ENCODE data around the gene NXPE4. TPM values are rescaled to one million over a fixed set of nuclear protein-coding genes. Genes with fewer than 3 reads are reported as not detected.

The NXPE4 gene
- total and polyA plus RNA-seq, 3 experiments from 2014 or later, result not detected

DNA sequence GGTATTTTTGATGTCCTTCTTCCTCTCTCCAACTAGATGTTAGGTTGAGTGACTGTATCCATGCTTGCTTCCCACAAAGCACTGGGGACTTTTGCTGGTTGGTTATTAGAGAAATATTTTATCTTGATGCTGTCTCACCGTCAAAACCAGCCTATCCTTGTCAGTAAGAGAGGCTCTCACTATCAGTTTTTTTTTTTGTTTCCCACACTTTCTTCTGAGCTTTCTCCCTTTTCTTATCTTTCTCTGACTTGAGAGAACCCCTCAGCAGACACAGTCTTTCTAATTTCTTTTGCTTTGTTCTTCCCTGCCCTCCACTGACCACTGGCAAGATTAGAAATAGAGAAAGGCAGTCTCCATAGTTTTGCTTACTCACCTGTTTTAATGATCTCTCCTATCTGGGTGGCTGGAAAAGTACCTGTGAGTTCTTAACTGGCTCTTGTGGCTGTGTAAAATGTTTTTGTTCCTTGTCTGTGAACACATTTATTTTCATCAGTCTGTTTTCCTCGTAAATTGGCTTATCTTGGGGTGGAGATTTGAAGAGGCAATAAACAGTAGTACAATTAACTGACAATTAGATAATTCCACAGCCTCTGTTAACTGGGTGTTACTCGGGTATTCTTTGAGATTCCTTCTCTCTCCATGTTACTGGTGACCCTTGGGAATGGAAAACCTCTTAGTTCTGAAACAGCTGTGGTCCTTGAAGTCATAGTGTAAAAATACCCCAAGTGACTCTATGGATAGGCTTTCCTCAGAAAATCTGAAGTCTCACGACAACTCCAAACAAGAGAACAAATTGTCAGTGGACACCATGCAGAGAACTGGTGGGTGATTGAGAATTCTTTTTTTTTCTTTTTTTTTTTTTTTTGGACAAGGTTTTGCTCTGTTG, 35.9 kb downstream of the NXPE4 start, which contains the start of gene NXPE1:
TSS of gene NXPE1 (minus strand) at position 457 of the 886 bp plus-strand sequence. CDS start 8,680 bp downstream, outside the sequence.
- Histone ChIP-seq H3K4me3 (ENCODE audit: low read length) (no peak within 1 kb of the TSS), H3K9me3 (ENCODE audit: low read length) (no peaks in the 10 kb centered on the region), H3K27me3 (ENCODE audit: insufficient read depth, low read length, poor library complexity, severe bottlenecking) (no peaks in the 10 kb centered on the region), H3K36me3 (ENCODE audit: insufficient read depth, low read length) (no peaks in the 10 kb centered on the region), H3K27ac (ENCODE audit: low read depth, low read length) (no peak within 1 kb of the TSS), H3K4me1 (ENCODE audit: insufficient read depth, low read length) (no peaks in the 10 kb centered on the region)
- Mint-ChIP-seq H3K27me3 (peaks cover 12 to 26% of the 10 kb centered on the region in 2 donors), H3K9me3 (no peaks in the 10 kb centered on the region), H3K4me3 (no peak within 1 kb of the TSS), H3K27ac (no peak within 1 kb of the TSS), H3K4me1 (no peaks in the 10 kb centered on the region), H3K36me3 (no peaks in the 10 kb centered on the region)
- no peak for DNase-seq
- ChIA-PET CTCF (no interaction called here), POLR2A (no interaction called here)

DNA sequence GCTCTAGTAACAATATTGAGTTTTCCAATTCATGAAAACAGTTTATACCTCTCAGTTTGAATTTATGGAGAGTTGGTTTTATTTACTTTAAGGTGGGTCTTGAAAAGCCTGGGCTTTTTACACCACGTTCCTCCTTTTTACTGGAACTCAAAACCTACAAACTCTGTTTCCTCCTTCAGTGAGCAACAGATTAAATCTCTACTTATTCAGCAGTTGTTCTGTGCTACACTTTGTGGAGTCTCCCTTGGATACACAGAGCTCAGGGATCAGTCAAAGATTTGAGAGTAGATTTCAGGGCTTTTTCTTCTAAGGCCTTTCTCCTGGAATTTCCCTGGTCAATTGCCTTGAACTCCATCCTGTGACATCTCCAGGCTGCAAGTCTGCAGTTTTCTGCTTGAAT, 39.5 kb downstream of the NXPE4 start:
- peaks cover 5 to 6% of the 10 kb centered on the region in 2 donors for H3K27me3 Mint-ChIP-seq
- Histone ChIP-seq H3K27ac (ENCODE audit: low read depth, low read length) (no peak overlapping the region), H3K36me3 (ENCODE audit: insufficient read depth, low read length) (no peaks in the 10 kb centered on the region), H3K4me3 (ENCODE audit: low read length) (no peak overlapping the region), H3K4me1 (ENCODE audit: insufficient read depth, low read length) (no peaks in the 10 kb centered on the region), H3K9me3 (ENCODE audit: low read length) (no peaks in the 10 kb centered on the region), H3K27me3 (ENCODE audit: insufficient read depth, low read length, poor library complexity, severe bottlenecking) (no peaks in the 10 kb centered on the region)
- no peaks in the 10 kb centered on the region for H3K9me3 Mint-ChIP-seq
- ChIA-PET POLR2A (no interaction called here), CTCF (no interaction called here)
- no peak for DNase-seq
- no peak overlapping the region for H3K4me3 Mint-ChIP-seq
- H3K36me3 Mint-ChIP-seq, result no peaks in the 10 kb centered on the region
- no peaks in the 10 kb centered on the region for H3K4me1 Mint-ChIP-seq
- H3K27ac Mint-ChIP-seq, result no peak overlapping the region

DNA sequence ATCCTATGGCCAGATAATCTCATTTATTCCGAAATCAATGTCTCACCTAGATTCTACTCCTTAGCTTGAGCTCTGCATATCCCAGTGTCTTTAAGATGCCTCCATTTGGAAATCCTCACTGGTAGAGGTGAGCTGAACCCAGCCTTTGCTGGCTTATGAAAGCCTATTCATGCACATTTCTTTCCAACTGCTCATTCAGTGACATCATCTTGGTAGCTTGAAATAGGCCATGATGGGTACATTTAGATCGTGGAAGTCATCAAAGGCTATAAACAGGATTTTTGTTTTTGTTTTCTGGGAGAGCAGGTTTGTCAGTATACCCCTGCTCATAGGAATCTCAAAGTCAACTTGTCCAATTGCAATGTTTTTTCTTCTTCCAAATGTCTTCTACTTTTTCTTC, 41.9 kb downstream of the NXPE4 start:
- Mint-ChIP-seq H3K4me3 (no peak overlapping the region), H3K27me3 (peaks cover 0 to 7% of the 10 kb centered on the region in 2 donors), H3K27ac (no peak overlapping the region), H3K4me1 (no peaks in the 10 kb centered on the region), H3K36me3 (no peaks in the 10 kb centered on the region), H3K9me3 (no peaks in the 10 kb centered on the region)
- no peaks in the 10 kb centered on the region for H3K9me3 ChIP-seq (ENCODE audit: low read length)
- no peak overlapping the region for H3K4me3 ChIP-seq (ENCODE audit: low read length)
- POLR2A ChIA-PET, result no interaction called here
- no peak for DNase-seq
- CTCF ChIA-PET, result no interaction called here
- H3K27me3 ChIP-seq (ENCODE audit: insufficient read depth, low read length, poor library complexity, severe bottlenecking), result no peaks in the 10 kb centered on the region
- no peaks in the 10 kb centered on the region for H3K36me3 ChIP-seq (ENCODE audit: insufficient read depth, low read length)
- H3K4me1 ChIP-seq (ENCODE audit: insufficient read depth, low read length), result no peaks in the 10 kb centered on the region
- H3K27ac ChIP-seq (ENCODE audit: low read depth, low read length), result no peak overlapping the region

DNA sequence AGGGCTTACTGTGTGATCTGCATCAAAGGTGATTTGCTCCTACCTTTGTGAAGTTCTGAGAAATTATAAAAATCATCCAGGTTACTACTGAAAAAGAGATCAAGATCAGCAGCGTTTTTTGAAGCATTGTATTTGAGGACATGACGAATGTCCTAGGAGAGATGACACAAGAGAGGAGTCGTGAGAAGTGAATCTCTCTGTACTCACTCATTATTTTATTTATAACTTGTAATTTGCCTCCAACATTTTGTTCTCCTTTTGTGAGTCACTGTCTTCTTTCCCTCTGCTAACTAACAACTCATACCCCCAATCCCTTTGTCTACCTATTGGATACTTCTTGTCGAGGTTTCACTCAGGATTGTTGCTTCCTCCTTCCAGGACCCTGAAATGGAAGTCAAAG, 44.5 kb downstream of the NXPE4 start:
- Histone ChIP-seq H3K4me3 (ENCODE audit: low read length) (no peak overlapping the region), H3K27me3 (ENCODE audit: insufficient read depth, low read length, poor library complexity, severe bottlenecking) (no peaks in the 10 kb centered on the region), H3K27ac (ENCODE audit: low read depth, low read length) (no peak overlapping the region), H3K9me3 (ENCODE audit: low read length) (no peaks in the 10 kb centered on the region), H3K4me1 (ENCODE audit: insufficient read depth, low read length) (no peaks in the 10 kb centered on the region), H3K36me3 (ENCODE audit: insufficient read depth, low read length) (no peaks in the 10 kb centered on the region)
- CTCF ChIA-PET, result no interaction called here
- Mint-ChIP-seq H3K4me1 (no peaks in the 10 kb centered on the region), H3K36me3 (no peaks in the 10 kb centered on the region), H3K27me3 (peaks cover 3 to 6% of the 10 kb centered on the region in 2 donors), H3K27ac (no peak overlapping the region), H3K4me3 (no peak overlapping the region), H3K9me3 (no peaks in the 10 kb centered on the region)
- POLR2A ChIA-PET, result no interaction called here
- DNase-seq, result no peak

DNA sequence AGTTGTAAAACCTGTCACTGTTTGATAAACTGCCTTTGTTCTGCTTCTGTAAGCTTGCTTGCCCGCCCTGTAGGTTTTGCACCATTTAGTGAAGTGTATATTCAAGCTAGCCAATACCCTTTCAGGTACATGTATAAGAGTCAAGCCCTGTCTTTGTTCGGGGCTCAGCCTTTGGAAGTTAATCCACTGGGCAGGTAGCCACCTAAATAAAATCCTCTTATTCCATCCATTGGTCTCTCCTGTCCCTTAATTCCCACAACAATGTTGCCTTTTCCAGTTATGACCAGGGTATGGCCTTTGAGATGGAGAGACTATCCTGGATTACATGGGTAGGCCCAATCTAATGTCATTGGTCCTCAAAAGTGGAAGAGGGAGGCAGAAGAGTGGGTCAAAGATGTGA, 69.9 kb downstream of the NXPE4 start:
- DNase-seq, result no peak
- no peaks in the 10 kb centered on the region for H3K4me1 Mint-ChIP-seq
- peaks cover 5 to 17% of the 10 kb centered on the region in 2 donors for H3K27me3 Mint-ChIP-seq
- peaks cover 6 to 23% (median 19%) of the 10 kb centered on the region in 5 donors for H3K9me3 Mint-ChIP-seq
- Histone ChIP-seq H3K4me3 (ENCODE audit: low read length) (no peak overlapping the region), H3K27ac (ENCODE audit: low read depth, low read length) (no peak overlapping the region), H3K27me3 (ENCODE audit: insufficient read depth, low read length, poor library complexity, severe bottlenecking) (no peaks in the 10 kb centered on the region), H3K4me1 (ENCODE audit: insufficient read depth, low read length) (no peaks in the 10 kb centered on the region), H3K36me3 (ENCODE audit: insufficient read depth, low read length) (no peaks in the 10 kb centered on the region), H3K9me3 (ENCODE audit: low read length) (no peaks in the 10 kb centered on the region)
- peak overlapping the region in 1 of 8 donors; percentile 51 for H3K27ac Mint-ChIP-seq
- ChIA-PET CTCF (no interaction called here), POLR2A (no interaction called here)
- no peak overlapping the region for H3K4me3 Mint-ChIP-seq
- peaks cover 0 to 12% (median 6%) of the 10 kb centered on the region in 3 donors for H3K36me3 Mint-ChIP-seq

DNA sequence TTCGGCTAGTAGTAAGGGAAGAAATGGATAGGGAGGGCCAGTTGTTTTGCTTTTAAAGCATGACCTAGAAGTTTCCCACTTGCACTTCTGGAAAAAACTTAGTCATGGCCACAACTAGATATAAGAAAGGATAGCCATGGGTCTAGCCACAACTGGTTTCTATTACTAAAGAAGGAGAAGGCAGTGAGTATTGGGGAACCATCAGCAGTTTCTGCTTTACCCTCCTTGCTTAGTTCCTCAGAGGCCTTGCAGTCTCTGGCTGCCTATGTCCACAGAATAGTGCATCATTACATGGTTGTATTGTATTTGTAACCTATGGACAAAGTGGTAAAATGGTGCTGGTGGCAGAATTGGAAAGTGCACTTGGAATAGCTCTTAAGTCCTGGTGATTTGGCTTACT, 71.5 kb downstream of the NXPE4 start:
- no peaks in the 10 kb centered on the region for H3K27me3 ChIP-seq (ENCODE audit: insufficient read depth, low read length, poor library complexity, severe bottlenecking)
- H3K4me3 ChIP-seq (ENCODE audit: low read length), result no peak overlapping the region
- Mint-ChIP-seq H3K9me3 (peaks cover 6 to 23% (median 19%) of the 10 kb centered on the region in 5 donors), H3K27ac (no peak overlapping the region), H3K4me1 (no peaks in the 10 kb centered on the region), H3K36me3 (peaks cover 0 to 12% (median 5%) of the 10 kb centered on the region in 3 donors), H3K4me3 (no peak overlapping the region), H3K27me3 (peaks cover 5 to 17% of the 10 kb centered on the region in 2 donors)
- ChIA-PET POLR2A (no interaction called here), CTCF (no interaction called here)
- no peaks in the 10 kb centered on the region for H3K9me3 ChIP-seq (ENCODE audit: low read length)
- no peak overlapping the region for H3K27ac ChIP-seq (ENCODE audit: low read depth, low read length)
- DNase-seq, result no peak
- no peaks in the 10 kb centered on the region for H3K4me1 ChIP-seq (ENCODE audit: insufficient read depth, low read length)
- no peaks in the 10 kb centered on the region for H3K36me3 ChIP-seq (ENCODE audit: insufficient read depth, low read length)

DNA sequence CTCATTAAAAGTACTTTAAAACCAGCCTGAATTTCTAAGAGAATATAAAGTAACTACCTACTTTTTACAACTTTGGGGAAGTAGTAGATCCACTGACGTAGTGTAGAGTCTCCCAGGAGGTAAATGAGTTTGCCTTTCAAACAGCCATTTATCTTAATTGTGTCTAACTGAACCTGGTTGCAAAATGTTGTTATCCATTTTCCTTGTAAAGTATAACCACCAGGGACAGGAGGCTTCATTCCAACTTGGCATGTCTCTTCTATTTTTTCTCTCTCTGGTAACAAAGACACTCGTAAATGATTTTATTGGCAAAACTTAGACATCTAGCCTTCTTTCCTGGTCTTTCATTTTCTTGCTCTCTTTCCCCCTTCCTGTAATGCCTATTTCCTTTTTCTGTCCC, 72.8 kb downstream of the NXPE4 start:
- peaks cover 5 to 10% of the 10 kb centered on the region in 2 donors for H3K27me3 Mint-ChIP-seq
- CTCF ChIA-PET, result no interaction called here
- Histone ChIP-seq H3K27me3 (ENCODE audit: insufficient read depth, low read length, poor library complexity, severe bottlenecking) (no peaks in the 10 kb centered on the region), H3K4me3 (ENCODE audit: low read length) (no peak overlapping the region), H3K36me3 (ENCODE audit: insufficient read depth, low read length) (no peaks in the 10 kb centered on the region), H3K9me3 (ENCODE audit: low read length) (no peaks in the 10 kb centered on the region), H3K4me1 (ENCODE audit: insufficient read depth, low read length) (no peaks in the 10 kb centered on the region), H3K27ac (ENCODE audit: low read depth, low read length) (no peak overlapping the region)
- H3K4me3 Mint-ChIP-seq, result no peak overlapping the region
- peaks cover 6 to 23% (median 19%) of the 10 kb centered on the region in 5 donors for H3K9me3 Mint-ChIP-seq
- no peak for DNase-seq
- H3K36me3 Mint-ChIP-seq, result peaks cover 0 to 12% (median 5%) of the 10 kb centered on the region in 3 donors
- H3K4me1 Mint-ChIP-seq, result no peaks in the 10 kb centered on the region
- POLR2A ChIA-PET, result no interaction called here
- no peak overlapping the region for H3K27ac Mint-ChIP-seq

Measured in CD8-positive, alpha-beta memory T cell (primary cell).